GM12865 (cell line): ENCODE data around the gene DEGS1.

Experiments
- DNase-seq: peaks from one replicate; pipeline ENCODE4 v3.0.0; 2010; ENCODE audit warnings: low read depth
- H3K4me3 ChIP-seq: 2 replicates; pipeline ENCODE4 v1.5.1; 2011; ENCODE audit warnings: mild to moderate bottlenecking, low read depth, low read length, control low read depth
- CTCF ChIP-seq: IDR thresholded peaks from 2 replicates; pipeline ENCODE4 v1.5.1; 2011; ENCODE audit warnings: low read length, control low read depth, low read depth, inconsistent platforms; ENCODE audit not compliant: insufficient read depth; ENCODE audit errors: missing control alignments

Gene DEGS1

GRCh38 chr1:224182866-224183590 lies at the start of gene DEGS1:
Gene DEGS1, plus strand, starts transcription at chr1:224183240. Its CDS starts 97 bp downstream, at chr1:224183337.
- peak; percentile 91 for DNase-seq
- peak within 1 kb of the TSS; percentile 62 for H3K4me3 ChIP-seq
- no peak for TF ChIP-seq CTCF

GRCh38 chr1:224133741-224134299 lies 49.2 kb upstream of the DEGS1 start:
- DNase-seq: no peak
- no peak overlapping the region for H3K4me3 ChIP-seq
- TF ChIP-seq CTCF: no peak

- H3K4me3 ChIP-seq: no peak overlapping the region
- TF ChIP-seq CTCF: no peak
- DNase-seq: no peak
Observed at GRCh38 chr1:224137518-224137917, 45.5 kb upstream of the DEGS1 start.

GRCh38 chr1:224138198-224138597 lies 44.8 kb upstream of the DEGS1 start:
- TF ChIP-seq CTCF: no peak
- no peak for DNase-seq
- H3K4me3 ChIP-seq: no peak overlapping the region

GRCh38 chr1:224141693-224142092 lies 41.3 kb upstream of the DEGS1 start:
- no peak overlapping the region for H3K4me3 ChIP-seq
- DNase-seq: no peak
- no peak for TF ChIP-seq CTCF

GRCh38 chr1:224149709-224150108 lies 33.3 kb upstream of the DEGS1 start:
- DNase-seq: no peak
- H3K4me3 ChIP-seq: no peak overlapping the region
- no peak for TF ChIP-seq CTCF
